Upper lobe of left lung (tissue), 6 donors: ENCODE results near the gene HAPLN1. TPM values are rescaled to one million over a fixed set of nuclear protein-coding genes. Genes with fewer than 3 reads are reported as not detected.
A peak's percentile ranks its signal among the peaks of the same experiment; 100 is the strongest.

ENCODE experiments used
- ATAC-seq, 2 donors: fragments of 200-7000 bp; cut with Tn5 transposase; one replicate each; pipeline ENCODE4 v1.9.1; 2022; ENCODE audit warnings: mild to moderate bottlenecking in 2 of 2, moderate library complexity in 2 of 2; ENCODE audit not compliant: low FRiP score in 2 of 2
- DNase-seq, 2 donors: peaks; one replicate each; pipeline ENCODE4 v3.0.0-alpha.2; 2019 to 2020
- H3K27ac ChIP-seq, 4 donors: fragments of 200-600 bp; sonication (generic); one replicate each; pipeline ENCODE4 v1.5.1; 2016 to 2019
- H3K27me3 ChIP-seq, 4 donors: fragments of 200-600 bp; sonication (generic); one replicate each; pipeline ENCODE4 v1.5.1; 2017 to 2019
- H3K36me3 ChIP-seq, 4 donors: fragments of 200-600 bp; sonication (generic); one replicate each; pipeline ENCODE4 v1.5.1; 2016 to 2019
- H3K4me1 ChIP-seq, 4 donors: fragments of 200-600 bp; sonication (generic); one replicate each; pipeline ENCODE4 v1.5.1; 2018 to 2019
- H3K4me3 ChIP-seq, 4 donors: fragments of 200-600 bp; sonication (generic); one replicate each; pipeline ENCODE4 v1.5.1; 2017 to 2019; ENCODE audit warnings: mild to moderate bottlenecking in 2 of 4, moderate library complexity in 1 of 4
- H3K9me3 ChIP-seq, 4 donors: fragments of 200-600 bp; sonication (generic); one replicate each; pipeline ENCODE4 v1.5.1; 2018 to 2019
- CTCF ChIP-seq, 6 experiments: fragments of 450-650 bp in 4 of 6; fragments of 200-600 bp in 2 of 6; sonication (generic) in 2 of 6; IDR thresholded peaks; one replicate each; pipeline ENCODE4 v1.5.1; 2016 to 2019; ENCODE audit warnings: antibody characterized with exemption in 6 of 6
- EP300 ChIP-seq, 4 donors: sonication (generic); formaldehyde crosslinking; IDR thresholded peaks; one replicate each; pipeline ENCODE4 v1.5.1; 2017; ENCODE audit warnings: antibody characterized with exemption in 4 of 4, control low read depth in 2 of 4
- POLR2A ChIP-seq, 4 donors: fragments of 450-650 bp; IDR thresholded peaks; one replicate each; pipeline ENCODE4 v1.5.1; 2016 to 2017; ENCODE audit warnings: antibody characterized with exemption in 4 of 4, mild to moderate bottlenecking in 2 of 4
- POLR2AphosphoS5 ChIP-seq, 2 donors: sonication (generic); formaldehyde crosslinking; IDR thresholded peaks; one replicate each; pipeline ENCODE4 v1.5.1; 2017; ENCODE audit warnings: antibody characterized with exemption in 2 of 2
- WGBS, 2 donors: methylation state at CpG; one replicate each; pipeline ENCODE4 v1.1.5; 2017 to 2018; 5-methylcytosine and 5-hydroxymethylcytosine counted together
- total RNA-seq, 6 donors: library from RNA; depleted of rRNA in 4 of 6; stranded (reverse); fragments of >200 nt in 4 of 6; gene quantifications; one replicate each; pipeline versions ENCODE4 v1.1.0 to v1.2.1, GENCODE V29; 2016 to 2021
- donor health status: DM: no; HTN: no; CAD: no; lungs with moderate emphysema.
- donor health status: DM: no; HTN: yes; CAD: no; lungs with severe emphysema.

HAPLN1 gene
- total RNA-seq, 6 donors from 2014 or later, result 0.30 to 0.46 TPM; not detected in 4

DNA sequence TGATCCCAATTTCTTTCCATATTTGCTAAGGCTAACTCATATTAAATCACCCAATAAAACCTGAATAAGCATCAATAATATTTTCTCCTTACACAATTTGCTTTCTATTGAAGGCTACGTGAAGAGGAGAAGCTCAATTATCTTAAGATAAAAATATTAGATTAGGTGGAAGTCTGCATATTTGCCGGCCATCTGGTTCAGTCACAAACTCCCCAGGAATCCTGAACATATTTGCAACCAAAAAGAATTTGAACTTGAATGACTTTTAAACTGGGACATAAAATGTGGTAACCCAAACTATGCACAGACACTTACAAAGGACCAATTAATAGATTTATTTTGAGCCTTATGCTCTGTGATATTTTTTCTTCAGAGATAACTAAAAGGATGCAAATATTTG lies 92.3 kb downstream of the HAPLN1 start:
- no peak for ATAC-seq
- Histone ChIP-seq H3K4me1 (no peaks in the 10 kb centered on the region), H3K4me3 (no peak overlapping the region), H3K27me3 (no peaks in the 10 kb centered on the region), H3K27ac (no peak overlapping the region), H3K9me3 (no peaks in the 10 kb centered on the region), H3K36me3 (no peaks in the 10 kb centered on the region)
- no peak for TF ChIP-seq POLR2AphosphoS5 (IDR thresholded peaks at IDR 0.05)
- no peak for TF ChIP-seq CTCF (IDR thresholded peaks at IDR 0.05)
- TF ChIP-seq EP300 (IDR thresholded peaks at IDR 0.05), result no peak
- TF ChIP-seq POLR2A (IDR thresholded peaks at IDR 0.05), result no peak
- 55 to 67% methylated on average over 2 of the region's 2 CpGs for WGBS, 2 donors
- no peak for DNase-seq

GRCh38 chr5:83614841-83615240 lies 105.8 kb downstream of the HAPLN1 start:
- H3K4me1 ChIP-seq, result no peaks in the 10 kb centered on the region
- no peak for TF ChIP-seq POLR2A (IDR thresholded peaks at IDR 0.05)
- no peak for TF ChIP-seq CTCF (IDR thresholded peaks at IDR 0.05)
- no peak for TF ChIP-seq POLR2AphosphoS5 (IDR thresholded peaks at IDR 0.05)
- no peak for TF ChIP-seq EP300 (IDR thresholded peaks at IDR 0.05)
- no peak overlapping the region for H3K27ac ChIP-seq
- DNase-seq, result no peak
- H3K4me3 ChIP-seq, result no peak overlapping the region
- H3K36me3 ChIP-seq, result no peaks in the 10 kb centered on the region
- peaks cover 0 to 9% (median 5%) of the 10 kb centered on the region in 4 donors for H3K9me3 ChIP-seq
- ATAC-seq, result no peak
- H3K27me3 ChIP-seq, result no peaks in the 10 kb centered on the region

DNA sequence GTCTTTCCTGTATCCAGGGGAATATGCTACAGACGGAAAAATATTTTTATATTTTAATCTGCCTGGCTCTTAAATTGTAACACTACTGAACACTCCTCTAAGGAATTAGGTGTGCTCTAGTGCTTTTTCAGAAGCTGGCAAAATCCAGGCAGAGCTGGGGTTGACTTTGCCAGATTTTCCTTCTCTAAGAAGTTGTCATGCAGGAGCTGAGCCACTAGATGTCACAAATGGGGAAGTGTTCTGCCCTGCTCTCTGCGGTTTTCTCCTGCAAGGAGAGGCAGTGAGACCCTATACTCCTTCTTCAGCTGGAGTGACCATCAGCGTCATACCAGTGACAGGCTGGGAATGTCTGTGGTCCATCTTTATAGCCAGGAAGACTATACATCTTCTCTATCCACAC lies 112.5 kb downstream of the HAPLN1 start:
- no peak for TF ChIP-seq POLR2AphosphoS5 (IDR thresholded peaks at IDR 0.05)
- no peak for TF ChIP-seq CTCF (IDR thresholded peaks at IDR 0.05)
- TF ChIP-seq POLR2A (IDR thresholded peaks at IDR 0.05), result no peak
- TF ChIP-seq EP300 (IDR thresholded peaks at IDR 0.05), result no peak
- no peaks in the 10 kb centered on the region for H3K27me3 ChIP-seq
- no peaks in the 10 kb centered on the region for H3K9me3 ChIP-seq
- no peak overlapping the region for H3K27ac ChIP-seq
- ATAC-seq, result peak in 1 of 2 donors; percentile 56
- no peaks in the 10 kb centered on the region for H3K36me3 ChIP-seq
- no peaks in the 10 kb centered on the region for H3K4me1 ChIP-seq
- DNase-seq, result no peak
- no peak overlapping the region for H3K4me3 ChIP-seq
- WGBS, 2 donors, result 8 to 12% methylated on average over 3 of the region's 3 CpGs

- Histone ChIP-seq H3K9me3 (no peaks in the 10 kb centered on the region), H3K4me3 (no peak overlapping the region), H3K27me3 (no peaks in the 10 kb centered on the region), H3K27ac (no peak overlapping the region), H3K36me3 (no peaks in the 10 kb centered on the region), H3K4me1 (no peaks in the 10 kb centered on the region)
- ATAC-seq (no peak), DNase-seq (no peak)
- TF ChIP-seq POLR2AphosphoS5 (IDR thresholded peaks at IDR 0.05), result no peak
- WGBS, 2 donors, result 93 to 98% methylated on average over 3 of the region's 3 CpGs
Observed at GRCh38 chr5:83595217-83595616, 125.4 kb downstream of the HAPLN1 start.

DNA sequence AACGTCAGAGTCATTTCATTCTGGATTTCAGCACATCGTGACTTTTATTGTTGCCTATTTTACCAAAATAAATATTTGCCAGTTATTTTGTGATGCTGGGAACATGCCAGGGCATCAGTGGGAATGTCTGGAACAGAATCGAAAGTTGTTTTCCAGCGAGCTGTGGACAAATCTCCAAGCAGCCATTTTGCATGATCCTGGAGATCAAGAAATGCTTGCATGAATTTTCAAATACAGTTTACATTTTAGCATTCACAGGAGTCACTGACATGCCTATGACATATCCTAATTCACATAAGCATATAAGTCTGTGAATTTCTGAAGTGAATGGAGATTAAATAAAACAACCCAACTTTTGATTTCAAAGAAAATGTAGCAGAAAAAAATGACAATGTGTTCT lies 129.7 kb downstream of the HAPLN1 start:
- no peak for ATAC-seq
- H3K27me3 ChIP-seq, result no peaks in the 10 kb centered on the region

More for the DNA sequence above, 129.7 kb downstream of the HAPLN1 start:
- Histone ChIP-seq H3K4me1 (no peaks in the 10 kb centered on the region), H3K4me3 (no peak overlapping the region), H3K9me3 (no peaks in the 10 kb centered on the region), H3K27ac (no peak overlapping the region), H3K36me3 (no peaks in the 10 kb centered on the region)
- DNase-seq, result no peak
- no peak for TF ChIP-seq CTCF (IDR thresholded peaks at IDR 0.05)
- no peak for TF ChIP-seq EP300 (IDR thresholded peaks at IDR 0.05)
- TF ChIP-seq POLR2A (IDR thresholded peaks at IDR 0.05), result no peak
- TF ChIP-seq POLR2AphosphoS5 (IDR thresholded peaks at IDR 0.05), result no peak
- WGBS, 2 donors, result 69 to 78% methylated on average over 4 of the region's 4 CpGs
